GM23338 (cell line): Measurements from ENCODE around the gene EFCAB8. TPM values are rescaled to one million over a fixed set of nuclear protein-coding genes. Genes with fewer than 3 reads are reported as not detected.

Experiments used
- ATAC-seq: fragments of 200-7000 bp; cut with Tn5 transposase; 3 replicates; pipeline ENCODE4 v1.9.1; 2020
- DNase-seq: peaks from one replicate; pipeline ENCODE4 v3.0.0-alpha.2; 2015; ENCODE audit warnings: low spot score
- H2AFZ ChIP-seq: fragments of 200-600 bp; sonication (generic); 2 replicates; pipeline ENCODE4 v1.8.0; 2016; ENCODE audit warnings: antibody characterized with exemption, mild to moderate bottlenecking, moderate library complexity
- H3F3A ChIP-seq: fragments of 200-600 bp; sonication (generic); replicated peaks from 2 replicates; pipeline ENCODE4 v1.8.0; 2017; ENCODE audit warnings: antibody characterized with exemption, mixed run types, low read depth
- H3K27ac ChIP-seq: fragments of 200-600 bp; sonication (generic); 2 replicates; pipeline ENCODE4 v1.6.1; 2016; ENCODE audit warnings: low read depth
- H3K27me3 ChIP-seq: fragments of 200-600 bp; sonication (generic); 2 replicates; pipeline ENCODE4 v1.8.0; 2016; ENCODE audit warnings: mild to moderate bottlenecking, mixed run types, moderate library complexity; ENCODE audit not compliant: insufficient read depth
- H3K36me3 ChIP-seq: fragments of 200-600 bp; sonication (generic); 2 replicates; pipeline ENCODE4 v1.8.0; 2016; ENCODE audit warnings: mild to moderate bottlenecking; ENCODE audit not compliant: insufficient read depth
- H3K4me1 ChIP-seq: fragments of 200-600 bp; sonication (generic); 2 replicates; pipeline ENCODE4 v1.8.0; 2016; ENCODE audit warnings: mild to moderate bottlenecking, moderate library complexity; ENCODE audit not compliant: insufficient read depth
- H3K4me2 ChIP-seq: fragments of 200-600 bp; sonication (generic); 2 replicates; pipeline ENCODE4 v1.7.1; 2017; ENCODE audit warnings: mixed run types
- H3K4me3 ChIP-seq: fragments of 200-600 bp; sonication (generic); 2 replicates; pipeline ENCODE4 v1.6.1; 2016; ENCODE audit warnings: mixed run types
- H3K79me2 ChIP-seq: fragments of 200-600 bp; sonication (generic); replicated peaks from 2 replicates; pipeline ENCODE4 v1.8.0; 2017; ENCODE audit warnings: mild to moderate bottlenecking; ENCODE audit not compliant: insufficient read depth
- H3K9me2 ChIP-seq: fragments of 200-600 bp; sonication (generic); 2 replicates; pipeline ENCODE4 v1.8.0; 2017; ENCODE audit not compliant: insufficient read depth
- H4K20me1 ChIP-seq: fragments of 200-600 bp; sonication (generic); replicated peaks from 2 replicates; pipeline ENCODE4 v1.8.0; 2017; ENCODE audit warnings: mild to moderate bottlenecking; ENCODE audit not compliant: insufficient read depth
- H3K27ac Mint-ChIP-seq: 2 replicates; pipeline ENCODE4 v1.8.0; 2020; ENCODE audit warnings: inconsistent platforms, mild to moderate bottlenecking, moderate library complexity, mixed read lengths
- H3K27me3 Mint-ChIP-seq: 3 replicates; pipeline ENCODE4 v1.8.0; 2022; ENCODE audit warnings: low read depth, mild to moderate bottlenecking, moderate library complexity, mixed read lengths, inconsistent platforms; ENCODE audit not compliant: insufficient read depth, poor library complexity
- H3K36me3 Mint-ChIP-seq: 3 replicates; pipeline ENCODE4 v1.8.0; 2021; ENCODE audit warnings: low read depth, mild to moderate bottlenecking, inconsistent platforms, moderate library complexity, mixed read lengths
- H3K4me1 Mint-ChIP-seq: 3 replicates; pipeline ENCODE4 v1.8.0; 2020; ENCODE audit warnings: mild to moderate bottlenecking, inconsistent platforms, mixed read lengths
- H3K4me3 Mint-ChIP-seq: 3 replicates; pipeline ENCODE4 v1.8.0; 2021; ENCODE audit warnings: moderate library complexity, mild to moderate bottlenecking, inconsistent platforms, mixed read lengths
- H3K9me3 Mint-ChIP-seq: 3 replicates; pipeline ENCODE4 v1.8.0; 2020; ENCODE audit warnings: moderate library complexity, mild to moderate bottlenecking, inconsistent platforms, mixed read lengths
- CREB1 ChIP-seq: fragments of 250-450 bp; sonication (Bioruptor Pico); IDR thresholded peaks from 2 replicates; pipeline ENCODE4 v1.5.0; 2020; ENCODE audit warnings: low read depth, mild to moderate bottlenecking, moderate library complexity
- EZH2 ChIP-seq: fragments of 200-600 bp; sonication (generic); IDR thresholded peaks from one replicate; pipeline ENCODE4 v1.8.0; 2017; ENCODE audit warnings: antibody characterized with exemption, mild to moderate bottlenecking, low read depth; ENCODE audit not compliant: unreplicated experiment
- EZH2phosphoT487 ChIP-seq: fragments of 200-600 bp; sonication (generic); IDR thresholded peaks from one replicate; pipeline ENCODE4 v1.8.1; 2018; ENCODE audit warnings: antibody characterized with exemption; ENCODE audit not compliant: unreplicated experiment
- JUNB ChIP-seq: IDR thresholded peaks from one replicate; pipeline ENCODE4 v1.6.1; 2016; ENCODE audit warnings: antibody characterized with exemption; ENCODE audit not compliant: unreplicated experiment
- NANOG ChIP-seq: IDR thresholded peaks from 2 replicates; pipeline ENCODE4 v1.6.1; 2016; ENCODE audit warnings: antibody characterized with exemption, borderline replicate concordance
- POLR2AphosphoS5 ChIP-seq: IDR thresholded peaks from 2 replicates; pipeline ENCODE4 v1.6.1; 2016; ENCODE audit warnings: antibody characterized with exemption, low read depth
- STAT1 ChIP-seq: IDR thresholded peaks from one replicate; pipeline ENCODE4 v1.6.1; 2016; ENCODE audit warnings: antibody characterized with exemption; ENCODE audit not compliant: unreplicated experiment
- ZNF114 ChIP-seq: fragments of 250-450 bp; sonication (Bioruptor Pico); IDR thresholded peaks from 2 replicates; pipeline ENCODE4 v1.5.0; 2020; ENCODE audit warnings: mild to moderate bottlenecking, moderate library complexity
- ZNF331 ChIP-seq: fragments of 250-450 bp; sonication (Bioruptor Pico); IDR thresholded peaks from 2 replicates; pipeline ENCODE4 v1.5.0; 2020; ENCODE audit warnings: low read depth, mild to moderate bottlenecking, moderate library complexity
- polyA plus RNA-seq: library from polyadenylated mRNA; unstranded; fragments of >200 nt; fragmentation: Nextera tagmentation; extraction: Ambion mirVana; gene quantifications from 2 replicates; pipeline ENCODE4 v1.2.1, GENCODE V29; 2016
- total RNA-seq: library from RNA; depleted of rRNA; stranded (reverse); fragments of >200 nt; shearing (Covaris generic); gene quantifications from 2 replicates; pipeline ENCODE4 v1.2.3, GENCODE V29; 2014
- TF ChIP-seq, protein P1 (sequence below): IDR thresholded peaks from 2 replicates; pipeline ENCODE4 v1.6.1; 2016; ENCODE audit warnings: antibody characterized with exemption
- TF ChIP-seq, protein P2 (sequence below): fragments of 250-450 bp; sonication (Bioruptor Pico); IDR thresholded peaks from 2 replicates; pipeline ENCODE4 v1.5.0; 2020; ENCODE audit warnings: mild to moderate bottlenecking, moderate library complexity
- TF ChIP-seq, protein P3 (sequence below): IDR thresholded peaks from one replicate; pipeline ENCODE4 v1.6.1; 2018; ENCODE audit warnings: antibody characterized with exemption; ENCODE audit not compliant: unreplicated experiment
- TF ChIP-seq, protein P4 (sequence below), 2 experiments: fragments of 200-600 bp in 1 of 2; sonication (generic) in 1 of 2; conservative IDR thresholded peaks; 2 replicates each; pipeline versions ENCODE4 v1.5.1 to v1.6.1; 2016 to 2017; ENCODE audit warnings: antibody characterized with exemption in 2 of 2, low read depth in 2 of 2, mild to moderate bottlenecking in 2 of 2, moderate library complexity in 1 of 2

Gene EFCAB8
- total and polyA plus RNA-seq, 2 experiments from 2014 or later, result 0.35 TPM; not detected in 1

DNA sequence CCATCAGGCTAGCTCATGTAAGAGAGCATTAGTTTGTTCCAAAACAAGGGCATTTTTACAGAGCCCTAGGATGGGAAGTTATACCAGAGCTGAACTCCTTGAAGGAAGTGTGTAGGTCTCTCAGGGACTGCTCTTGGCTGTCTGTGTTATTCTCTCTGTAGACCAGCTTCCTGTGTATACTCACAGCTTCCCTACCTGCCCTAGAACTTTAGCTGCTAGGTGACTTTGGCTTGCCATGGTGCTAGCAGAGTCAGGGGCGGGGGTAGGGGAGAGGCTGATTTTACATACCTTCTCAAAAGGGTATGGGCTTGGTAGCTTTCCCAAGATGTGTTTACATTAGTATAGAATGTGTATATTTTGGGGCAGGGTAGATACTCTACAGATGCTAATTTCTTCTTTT, 21.6 kb upstream of the EFCAB8 start:
- H3K4me1 Mint-ChIP-seq, result no peaks in the 10 kb centered on the region
- peaks cover 23% of the 10 kb centered on the region for H3F3A ChIP-seq
- H3K27me3 Mint-ChIP-seq, result peaks cover 4% of the 10 kb centered on the region
- H3K27ac Mint-ChIP-seq, result no peak overlapping the region
- no peak for ATAC-seq
- H3K27me3 ChIP-seq, result no peaks in the 10 kb centered on the region
- H3K9me2 ChIP-seq, result no peaks in the 10 kb centered on the region
- no peak overlapping the region for H2AFZ ChIP-seq
- H4K20me1 ChIP-seq, result peaks cover 31% of the 10 kb centered on the region
- no peaks in the 10 kb centered on the region for H3K9me3 Mint-ChIP-seq
- peaks cover 89% of the 10 kb centered on the region for H3K79me2 ChIP-seq
- no peak overlapping the region for H3K4me3 ChIP-seq
- H3K27ac ChIP-seq, result no peak overlapping the region
- H3K4me3 Mint-ChIP-seq, result no peak overlapping the region
- H3K4me2 ChIP-seq, result no peak overlapping the region
- no peak for DNase-seq
- H3K36me3 Mint-ChIP-seq, result peaks cover 85% of the 10 kb centered on the region
- no peaks in the 10 kb centered on the region for H3K4me1 ChIP-seq
- TF ChIP-seq, protein P1, sequence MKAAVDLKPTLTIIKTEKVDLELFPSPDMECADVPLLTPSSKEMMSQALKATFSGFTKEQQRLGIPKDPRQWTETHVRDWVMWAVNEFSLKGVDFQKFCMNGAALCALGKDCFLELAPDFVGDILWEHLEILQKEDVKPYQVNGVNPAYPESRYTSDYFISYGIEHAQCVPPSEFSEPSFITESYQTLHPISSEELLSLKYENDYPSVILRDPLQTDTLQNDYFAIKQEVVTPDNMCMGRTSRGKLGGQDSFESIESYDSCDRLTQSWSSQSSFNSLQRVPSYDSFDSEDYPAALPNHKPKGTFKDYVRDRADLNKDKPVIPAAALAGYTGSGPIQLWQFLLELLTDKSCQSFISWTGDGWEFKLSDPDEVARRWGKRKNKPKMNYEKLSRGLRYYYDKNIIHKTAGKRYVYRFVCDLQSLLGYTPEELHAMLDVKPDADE, result no peak
- TF ChIP-seq ZNF114 (CRISPR knock-in tag) (no peak), ZNF331 (CRISPR knock-in tag) (no peak), CREB1 (no peak), NANOG (no peak), STAT1 (no peak), POLR2AphosphoS5 (no peak), JUNB (no peak), EZH2phosphoT487 (no peak), EZH2 (no peak)
- TF ChIP-seq, protein P2, sequence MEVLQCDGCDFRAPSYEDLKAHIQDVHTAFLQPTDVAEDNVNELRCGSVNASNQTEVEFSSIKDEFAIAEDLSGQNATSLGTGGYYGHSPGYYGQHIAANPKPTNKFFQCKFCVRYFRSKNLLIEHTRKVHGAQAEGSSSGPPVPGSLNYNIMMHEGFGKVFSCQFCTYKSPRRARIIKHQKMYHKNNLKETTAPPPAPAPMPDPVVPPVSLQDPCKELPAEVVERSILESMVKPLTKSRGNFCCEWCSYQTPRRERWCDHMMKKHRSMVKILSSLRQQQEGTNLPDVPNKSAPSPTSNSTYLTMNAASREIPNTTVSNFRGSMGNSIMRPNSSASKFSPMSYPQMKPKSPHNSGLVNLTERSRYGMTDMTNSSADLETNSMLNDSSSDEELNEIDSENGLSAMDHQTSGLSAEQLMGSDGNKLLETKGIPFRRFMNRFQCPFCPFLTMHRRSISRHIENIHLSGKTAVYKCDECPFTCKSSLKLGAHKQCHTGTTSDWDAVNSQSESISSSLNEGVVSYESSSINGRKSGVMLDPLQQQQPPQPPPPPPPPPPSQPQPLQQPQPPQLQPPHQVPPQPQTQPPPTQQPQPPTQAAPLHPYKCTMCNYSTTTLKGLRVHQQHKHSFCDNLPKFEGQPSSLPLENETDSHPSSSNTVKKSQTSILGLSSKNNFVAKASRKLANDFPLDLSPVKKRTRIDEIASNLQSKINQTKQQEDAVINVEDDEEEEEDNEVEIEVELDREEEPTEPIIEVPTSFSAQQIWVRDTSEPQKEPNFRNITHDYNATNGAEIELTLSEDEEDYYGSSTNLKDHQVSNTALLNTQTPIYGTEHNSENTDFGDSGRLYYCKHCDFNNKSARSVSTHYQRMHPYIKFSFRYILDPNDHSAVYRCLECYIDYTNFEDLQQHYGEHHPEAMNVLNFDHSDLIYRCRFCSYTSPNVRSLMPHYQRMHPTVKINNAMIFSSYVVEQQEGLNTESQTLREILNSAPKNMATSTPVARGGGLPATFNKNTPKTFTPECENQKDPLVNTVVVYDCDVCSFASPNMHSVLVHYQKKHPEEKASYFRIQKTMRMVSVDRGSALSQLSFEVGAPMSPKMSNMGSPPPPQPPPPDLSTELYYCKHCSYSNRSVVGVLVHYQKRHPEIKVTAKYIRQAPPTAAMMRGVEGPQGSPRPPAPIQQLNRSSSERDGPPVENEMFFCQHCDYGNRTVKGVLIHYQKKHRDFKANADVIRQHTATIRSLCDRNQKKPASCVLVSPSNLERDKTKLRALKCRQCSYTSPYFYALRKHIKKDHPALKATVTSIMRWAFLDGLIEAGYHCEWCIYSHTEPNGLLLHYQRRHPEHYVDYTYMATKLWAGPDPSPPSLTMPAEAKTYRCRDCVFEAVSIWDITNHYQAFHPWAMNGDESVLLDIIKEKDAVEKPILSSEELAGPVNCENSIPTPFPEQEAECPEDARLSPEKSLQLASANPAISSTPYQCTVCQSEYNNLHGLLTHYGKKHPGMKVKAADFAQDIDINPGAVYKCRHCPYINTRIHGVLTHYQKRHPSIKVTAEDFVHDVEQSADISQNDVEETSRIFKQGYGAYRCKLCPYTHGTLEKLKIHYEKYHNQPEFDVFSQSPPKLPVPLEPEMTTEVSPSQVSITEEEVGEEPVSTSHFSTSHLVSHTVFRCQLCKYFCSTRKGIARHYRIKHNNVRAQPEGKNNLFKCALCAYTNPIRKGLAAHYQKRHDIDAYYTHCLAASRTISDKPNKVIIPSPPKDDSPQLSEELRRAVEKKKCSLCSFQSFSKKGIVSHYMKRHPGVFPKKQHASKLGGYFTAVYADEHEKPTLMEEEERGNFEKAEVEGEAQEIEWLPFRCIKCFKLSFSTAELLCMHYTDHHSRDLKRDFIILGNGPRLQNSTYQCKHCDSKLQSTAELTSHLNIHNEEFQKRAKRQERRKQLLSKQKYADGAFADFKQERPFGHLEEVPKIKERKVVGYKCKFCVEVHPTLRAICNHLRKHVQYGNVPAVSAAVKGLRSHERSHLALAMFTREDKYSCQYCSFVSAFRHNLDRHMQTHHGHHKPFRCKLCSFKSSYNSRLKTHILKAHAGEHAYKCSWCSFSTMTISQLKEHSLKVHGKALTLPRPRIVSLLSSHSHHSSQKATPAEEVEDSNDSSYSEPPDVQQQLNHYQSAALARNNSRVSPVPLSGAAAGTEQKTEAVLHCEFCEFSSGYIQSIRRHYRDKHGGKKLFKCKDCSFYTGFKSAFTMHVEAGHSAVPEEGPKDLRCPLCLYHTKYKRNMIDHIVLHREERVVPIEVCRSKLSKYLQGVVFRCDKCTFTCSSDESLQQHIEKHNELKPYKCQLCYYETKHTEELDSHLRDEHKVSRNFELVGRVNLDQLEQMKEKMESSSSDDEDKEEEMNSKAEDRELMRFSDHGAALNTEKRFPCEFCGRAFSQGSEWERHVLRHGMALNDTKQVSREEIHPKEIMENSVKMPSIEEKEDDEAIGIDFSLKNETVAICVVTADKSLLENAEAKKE, result no peak
- TF ChIP-seq, protein P3, sequence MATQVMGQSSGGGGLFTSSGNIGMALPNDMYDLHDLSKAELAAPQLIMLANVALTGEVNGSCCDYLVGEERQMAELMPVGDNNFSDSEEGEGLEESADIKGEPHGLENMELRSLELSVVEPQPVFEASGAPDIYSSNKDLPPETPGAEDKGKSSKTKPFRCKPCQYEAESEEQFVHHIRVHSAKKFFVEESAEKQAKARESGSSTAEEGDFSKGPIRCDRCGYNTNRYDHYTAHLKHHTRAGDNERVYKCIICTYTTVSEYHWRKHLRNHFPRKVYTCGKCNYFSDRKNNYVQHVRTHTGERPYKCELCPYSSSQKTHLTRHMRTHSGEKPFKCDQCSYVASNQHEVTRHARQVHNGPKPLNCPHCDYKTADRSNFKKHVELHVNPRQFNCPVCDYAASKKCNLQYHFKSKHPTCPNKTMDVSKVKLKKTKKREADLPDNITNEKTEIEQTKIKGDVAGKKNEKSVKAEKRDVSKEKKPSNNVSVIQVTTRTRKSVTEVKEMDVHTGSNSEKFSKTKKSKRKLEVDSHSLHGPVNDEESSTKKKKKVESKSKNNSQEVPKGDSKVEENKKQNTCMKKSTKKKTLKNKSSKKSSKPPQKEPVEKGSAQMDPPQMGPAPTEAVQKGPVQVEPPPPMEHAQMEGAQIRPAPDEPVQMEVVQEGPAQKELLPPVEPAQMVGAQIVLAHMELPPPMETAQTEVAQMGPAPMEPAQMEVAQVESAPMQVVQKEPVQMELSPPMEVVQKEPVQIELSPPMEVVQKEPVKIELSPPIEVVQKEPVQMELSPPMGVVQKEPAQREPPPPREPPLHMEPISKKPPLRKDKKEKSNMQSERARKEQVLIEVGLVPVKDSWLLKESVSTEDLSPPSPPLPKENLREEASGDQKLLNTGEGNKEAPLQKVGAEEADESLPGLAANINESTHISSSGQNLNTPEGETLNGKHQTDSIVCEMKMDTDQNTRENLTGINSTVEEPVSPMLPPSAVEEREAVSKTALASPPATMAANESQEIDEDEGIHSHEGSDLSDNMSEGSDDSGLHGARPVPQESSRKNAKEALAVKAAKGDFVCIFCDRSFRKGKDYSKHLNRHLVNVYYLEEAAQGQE, result no peak
- TF ChIP-seq, protein P4, sequence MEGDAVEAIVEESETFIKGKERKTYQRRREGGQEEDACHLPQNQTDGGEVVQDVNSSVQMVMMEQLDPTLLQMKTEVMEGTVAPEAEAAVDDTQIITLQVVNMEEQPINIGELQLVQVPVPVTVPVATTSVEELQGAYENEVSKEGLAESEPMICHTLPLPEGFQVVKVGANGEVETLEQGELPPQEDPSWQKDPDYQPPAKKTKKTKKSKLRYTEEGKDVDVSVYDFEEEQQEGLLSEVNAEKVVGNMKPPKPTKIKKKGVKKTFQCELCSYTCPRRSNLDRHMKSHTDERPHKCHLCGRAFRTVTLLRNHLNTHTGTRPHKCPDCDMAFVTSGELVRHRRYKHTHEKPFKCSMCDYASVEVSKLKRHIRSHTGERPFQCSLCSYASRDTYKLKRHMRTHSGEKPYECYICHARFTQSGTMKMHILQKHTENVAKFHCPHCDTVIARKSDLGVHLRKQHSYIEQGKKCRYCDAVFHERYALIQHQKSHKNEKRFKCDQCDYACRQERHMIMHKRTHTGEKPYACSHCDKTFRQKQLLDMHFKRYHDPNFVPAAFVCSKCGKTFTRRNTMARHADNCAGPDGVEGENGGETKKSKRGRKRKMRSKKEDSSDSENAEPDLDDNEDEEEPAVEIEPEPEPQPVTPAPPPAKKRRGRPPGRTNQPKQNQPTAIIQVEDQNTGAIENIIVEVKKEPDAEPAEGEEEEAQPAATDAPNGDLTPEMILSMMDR (conservative IDR thresholded peaks at IDR 0.05; ENCODE audit: low read depth in 2 of 2), result no peak
- H3K36me3 ChIP-seq, result peaks cover 66% of the 10 kb centered on the region
